Cerebellar cortex (tissue), 1 donor: Measurements from ENCODE around the gene OLFM3.
A peak's percentile ranks its signal among the peaks of the same experiment; 100 is the strongest.

Source experiments
- DNase-seq: peaks from one replicate; pipeline ENCODE4 v3.0.0-alpha.2; 2015; ENCODE audit warnings: low spot score

The OLFM3 gene

GRCh38 chr1:101996825-101997465, at the start of gene OLFM3:
TSS of gene OLFM3 (minus strand) at chr1:101996926.
- peak; percentile 64 for DNase-seq

- DNase-seq, result no peak
These were observed 49.0 kb upstream of the OLFM3 start for GRCh38 chr1:102045752-102046151.

- no peak for DNase-seq
These were observed 35.8 kb upstream of the OLFM3 start for GRCh38 chr1:102032534-102032933.

GRCh38 chr1:102019530-102019929, 22.8 kb upstream of the OLFM3 start:
- DNase-seq, result no peak

GRCh38 chr1:102015728-102016127, 19.0 kb upstream of the OLFM3 start:
- no peak for DNase-seq

GRCh38 chr1:102002057-102002456, 5.3 kb upstream of the OLFM3 start:
- no peak for DNase-seq

- peak; percentile 82 for DNase-seq
These were observed 561 bp downstream of the OLFM3 start for GRCh38 chr1:101995984-101996745.

GRCh38 chr1:101993710-101994109, 3.0 kb downstream of the OLFM3 start:
- DNase-seq, result peak; percentile 37

- peak; percentile 85 for DNase-seq
These were observed 3.7 kb downstream of the OLFM3 start for GRCh38 chr1:101992821-101993575.

GRCh38 chr1:101980974-101981373, 15.8 kb downstream of the OLFM3 start:
- no peak for DNase-seq

GRCh38 chr1:101977266-101977665, 19.5 kb downstream of the OLFM3 start:
- DNase-seq, result peak; percentile 50

GRCh38 chr1:101976161-101976560, 20.6 kb downstream of the OLFM3 start:
- DNase-seq, result peak; percentile 96

- peak; percentile 86 for DNase-seq
These were observed 21.4 kb downstream of the OLFM3 start for GRCh38 chr1:101975371-101975770.

GRCh38 chr1:101974599-101975274, 22.0 kb downstream of the OLFM3 start:
- peak; percentile 59 for DNase-seq

GRCh38 chr1:101971304-101971703, 25.4 kb downstream of the OLFM3 start:
- DNase-seq, result no peak

- no peak for DNase-seq
These were observed 28.9 kb downstream of the OLFM3 start for GRCh38 chr1:101967871-101968270.

- DNase-seq, result no peak
These were observed 31.4 kb downstream of the OLFM3 start for GRCh38 chr1:101965341-101965740.

GRCh38 chr1:101964708-101965107, 32.0 kb downstream of the OLFM3 start:
- no peak for DNase-seq

- DNase-seq, result peak; percentile 84
These were observed 36.6 kb downstream of the OLFM3 start for GRCh38 chr1:101960142-101960541.

GRCh38 chr1:101959456-101959855, 37.3 kb downstream of the OLFM3 start:
- DNase-seq, result peak; percentile 65

GRCh38 chr1:101957771-101958170, 39.0 kb downstream of the OLFM3 start:
- DNase-seq, result peak; percentile 51

- peak; percentile 58 for DNase-seq
These were observed 43.1 kb downstream of the OLFM3 start for GRCh38 chr1:101953623-101954022.
